ENCODE results near the gene RAD1.

- TF ChIP-seq CTCF (IDR thresholded peaks at IDR 0.05) (no peak), POLR2A (IDR thresholded peaks at IDR 0.05) (no peak)
These were observed 28.7 kb upstream of the RAD1 start for GRCh38 chr5:34944044-34944443.

All from adrenal gland (tissue), 5 donors.